ENCODE measurements around the gene PLCB1. TPM values are rescaled to one million over a fixed set of nuclear protein-coding genes. Genes with fewer than 3 reads are reported as not detected.

The PLCB1 gene
- total RNA-seq, 1 experiment from 2014 or later = 6.0 TPM

GRCh38 chr20:8788275-8788674 lies 656.2 kb downstream of the PLCB1 start:
- no peak overlapping the region for H3K27ac Mint-ChIP-seq (ENCODE audit: unreplicated experiment)
- no peak for DNase-seq
- no peak for TF ChIP-seq CTCF (IDR thresholded peaks at IDR 0.05; ENCODE audit: unreplicated experiment)
- CTCF ChIA-PET = no interaction called here
- H3K36me3 Mint-ChIP-seq (ENCODE audit: insufficient read depth, unreplicated experiment) = no peaks in the 10 kb centered on the region
- no TSS peak for BruUV-seq (replicated peaks)
- intact Hi-C loops (cut with micrococcal nuclease; ENCODE audit: unreplicated experiment) = no loop called here
- H3K27me3 Mint-ChIP-seq (ENCODE audit: unreplicated experiment) = no peaks in the 10 kb centered on the region
- H3K4me1 Mint-ChIP-seq (ENCODE audit: low read depth, unreplicated experiment) = no peaks in the 10 kb centered on the region
- no peaks in the 10 kb centered on the region for H3K9me3 Mint-ChIP-seq (ENCODE audit: low read depth, unreplicated experiment)
- H3K4me3 Mint-ChIP-seq (ENCODE audit: low read depth, unreplicated experiment) = no peak overlapping the region

- Mint-ChIP-seq H3K4me1 (ENCODE audit: low read depth, unreplicated experiment) (no peaks in the 10 kb centered on the region), H3K9me3 (ENCODE audit: low read depth, unreplicated experiment) (no peaks in the 10 kb centered on the region), H3K27ac (ENCODE audit: unreplicated experiment) (no peak overlapping the region), H3K36me3 (ENCODE audit: insufficient read depth, unreplicated experiment) (no peaks in the 10 kb centered on the region), H3K4me3 (ENCODE audit: low read depth, unreplicated experiment) (no peak overlapping the region), H3K27me3 (ENCODE audit: unreplicated experiment) (no peaks in the 10 kb centered on the region)
- intact Hi-C loops (cut with micrococcal nuclease; ENCODE audit: unreplicated experiment) = no loop called here
- CTCF ChIA-PET = no interaction called here
- TF ChIP-seq CTCF (IDR thresholded peaks at IDR 0.05; ENCODE audit: unreplicated experiment) = no peak
- no TSS peak for BruUV-seq (replicated peaks)
- no peak for DNase-seq
These were observed 656.8 kb downstream of the PLCB1 start for GRCh38 chr20:8788831-8789230.

- CTCF ChIA-PET = interaction anchor here (0.6 to 1.6 kb wide), 2 partner anchors 63 to 603 kb away, joined by 3 to 7 read pairs; no protein-coding TSS in a partner anchor
- Mint-ChIP-seq H3K27me3 (ENCODE audit: unreplicated experiment) (no peaks in the 10 kb centered on the region), H3K4me3 (ENCODE audit: low read depth, unreplicated experiment) (no peak overlapping the region), H3K4me1 (ENCODE audit: low read depth, unreplicated experiment) (no peaks in the 10 kb centered on the region), H3K9me3 (ENCODE audit: low read depth, unreplicated experiment) (no peaks in the 10 kb centered on the region), H3K36me3 (ENCODE audit: insufficient read depth, unreplicated experiment) (no peaks in the 10 kb centered on the region), H3K27ac (ENCODE audit: unreplicated experiment) (no peak overlapping the region)
- BruUV-seq (replicated peaks) = no TSS peak
- TF ChIP-seq CTCF (IDR thresholded peaks at IDR 0.05; ENCODE audit: unreplicated experiment) = peak; percentile 71
- peak; percentile 27 for DNase-seq
- intact Hi-C loops (cut with micrococcal nuclease; ENCODE audit: unreplicated experiment) = loop anchor here (1.0 kb wide), 3 partner anchors 564 to 603 kb away; no protein-coding TSS in a partner anchor
These were observed 658.5 kb downstream of the PLCB1 start for GRCh38 chr20:8790442-8791074.

GRCh38 chr20:8795404-8795803 lies 663.3 kb downstream of the PLCB1 start:
- H3K9me3 Mint-ChIP-seq (ENCODE audit: low read depth, unreplicated experiment) = no peaks in the 10 kb centered on the region
- H3K27ac Mint-ChIP-seq (ENCODE audit: unreplicated experiment) = no peak overlapping the region
- CTCF ChIA-PET = no interaction called here
- no peak overlapping the region for H3K4me3 Mint-ChIP-seq (ENCODE audit: low read depth, unreplicated experiment)
- no peaks in the 10 kb centered on the region for H3K36me3 Mint-ChIP-seq (ENCODE audit: insufficient read depth, unreplicated experiment)
- no peaks in the 10 kb centered on the region for H3K4me1 Mint-ChIP-seq (ENCODE audit: low read depth, unreplicated experiment)
- TF ChIP-seq CTCF (IDR thresholded peaks at IDR 0.05; ENCODE audit: unreplicated experiment) = no peak
- no TSS peak for BruUV-seq (replicated peaks)
- no peaks in the 10 kb centered on the region for H3K27me3 Mint-ChIP-seq (ENCODE audit: unreplicated experiment)
- DNase-seq = no peak
- intact Hi-C loops (cut with micrococcal nuclease; ENCODE audit: unreplicated experiment) = no loop called here

Measured in Calu3 (cell line).